ENCODE measurements around the gene GTF3C5.

DNA sequence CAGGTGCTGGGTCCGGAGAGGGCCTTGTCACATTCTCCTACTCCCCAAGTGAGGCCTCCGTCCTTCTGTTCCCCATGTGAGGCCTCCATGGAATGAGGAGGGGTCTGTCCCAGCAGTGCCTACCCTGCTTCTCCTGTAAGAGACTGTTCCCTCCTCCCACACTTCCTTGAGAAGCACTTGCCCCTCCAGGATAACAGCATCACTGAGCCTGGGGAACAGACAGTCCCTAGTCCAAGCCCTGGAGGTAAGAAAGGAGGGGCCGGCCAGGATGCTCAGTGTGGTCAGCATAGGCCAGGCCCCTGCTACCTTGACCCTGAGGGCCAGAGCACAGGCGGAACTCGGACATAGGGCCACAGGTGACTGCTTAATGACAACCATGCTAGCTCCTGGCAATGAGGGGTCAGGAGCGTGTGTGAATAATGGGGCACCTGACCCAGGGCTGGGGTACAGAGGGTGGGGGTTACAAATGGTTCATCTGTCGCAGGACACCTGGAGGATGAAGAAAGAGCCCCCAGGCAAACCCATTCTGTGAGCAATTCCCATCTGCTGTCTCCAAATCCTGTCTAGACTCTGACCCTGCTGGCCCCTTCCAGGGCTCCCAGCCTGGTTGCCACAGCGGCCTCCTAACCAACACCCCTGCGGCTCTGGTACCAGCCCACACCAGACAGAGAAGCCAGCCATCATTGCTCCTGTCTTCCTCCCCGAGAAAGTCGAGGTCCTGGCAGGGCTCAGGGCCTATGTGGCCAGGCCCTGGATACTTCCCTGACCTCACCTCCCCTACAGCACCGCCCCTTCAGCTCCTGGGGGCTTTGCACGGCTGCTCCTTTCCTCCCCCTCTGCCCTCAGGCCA lies 69.9 kb downstream of the GTF3C5 start:
- no peak for TF ChIP-seq ARNTL (CRISPR knock-in tag; IDR thresholded peaks at IDR 0.05; ENCODE audit: borderline replicate concordance, low read depth)
- TF ChIP-seq, protein P1, sequence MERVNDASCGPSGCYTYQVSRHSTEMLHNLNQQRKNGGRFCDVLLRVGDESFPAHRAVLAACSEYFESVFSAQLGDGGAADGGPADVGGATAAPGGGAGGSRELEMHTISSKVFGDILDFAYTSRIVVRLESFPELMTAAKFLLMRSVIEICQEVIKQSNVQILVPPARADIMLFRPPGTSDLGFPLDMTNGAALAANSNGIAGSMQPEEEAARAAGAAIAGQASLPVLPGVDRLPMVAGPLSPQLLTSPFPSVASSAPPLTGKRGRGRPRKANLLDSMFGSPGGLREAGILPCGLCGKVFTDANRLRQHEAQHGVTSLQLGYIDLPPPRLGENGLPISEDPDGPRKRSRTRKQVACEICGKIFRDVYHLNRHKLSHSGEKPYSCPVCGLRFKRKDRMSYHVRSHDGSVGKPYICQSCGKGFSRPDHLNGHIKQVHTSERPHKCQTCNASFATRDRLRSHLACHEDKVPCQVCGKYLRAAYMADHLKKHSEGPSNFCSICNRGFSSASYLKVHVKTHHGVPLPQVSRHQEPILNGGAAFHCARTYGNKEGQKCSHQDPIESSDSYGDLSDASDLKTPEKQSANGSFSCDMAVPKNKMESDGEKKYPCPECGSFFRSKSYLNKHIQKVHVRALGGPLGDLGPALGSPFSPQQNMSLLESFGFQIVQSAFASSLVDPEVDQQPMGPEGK (CRISPR knock-in tag; IDR thresholded peaks at IDR 0.05; ENCODE audit: borderline replicate concordance): no peak
- TF ChIP-seq ZFP3 (CRISPR knock-in tag; IDR thresholded peaks at IDR 0.05): no peak
- no peak for TF ChIP-seq RARB (CRISPR knock-in tag; IDR thresholded peaks at IDR 0.05)

All from SK-N-SH treated with all-trans-retinoic acid at 6 μM for 48 hours (cell line).